Measurements from ENCODE around the gene LDLRAP1.
A peak's percentile ranks its signal among the peaks of the same experiment; 100 is the strongest.

The LDLRAP1 gene

DNA sequence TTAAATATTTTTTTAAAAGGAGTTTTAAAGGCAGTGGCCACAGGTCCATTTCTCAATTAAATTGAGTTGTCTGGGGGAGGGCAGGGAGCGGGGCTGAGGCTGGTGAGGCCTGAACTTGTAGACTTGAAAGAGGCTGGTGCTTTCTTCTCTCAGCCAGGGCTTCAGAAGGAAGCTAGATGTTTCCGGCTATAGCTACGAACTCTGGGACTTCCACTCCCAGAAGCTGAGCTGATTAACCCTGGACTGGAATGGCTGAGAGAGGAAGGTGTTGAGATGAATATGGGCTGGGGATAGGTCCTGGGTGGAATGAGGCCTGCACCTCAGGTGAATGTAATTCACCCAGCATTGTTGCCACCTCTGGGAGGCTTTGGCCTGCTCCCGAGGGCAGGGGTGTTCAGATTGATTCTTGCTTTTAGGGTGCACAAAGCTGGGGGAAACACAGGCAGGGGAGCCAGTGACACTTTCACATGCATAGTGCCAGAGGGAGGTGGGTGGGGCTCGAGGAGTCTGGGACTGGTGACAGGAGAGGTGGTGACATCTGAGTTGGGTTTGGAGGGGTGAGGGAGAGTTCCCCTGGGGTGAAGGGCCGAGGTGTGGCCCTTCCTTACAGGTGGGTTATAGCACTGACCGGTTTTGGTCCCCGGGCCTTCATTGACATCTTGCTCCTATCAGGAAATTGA lies 18.2 kb downstream of the LDLRAP1 start:
- Histone ChIP-seq H3K27ac (ENCODE audit: low read length) (no peak overlapping the region), H3K36me3 (replicated peaks; ENCODE audit: low read depth, low read length) (no peaks in the 10 kb centered on the region), H2AFZ (ENCODE audit: low read depth, low read length) (no peak overlapping the region), H3K4me3 (ENCODE audit: low read length) (no peak overlapping the region), H4K20me1 (ENCODE audit: insufficient read depth, low read length) (no peaks in the 10 kb centered on the region), H3K9ac (ENCODE audit: low read length) (no peak overlapping the region), H3K4me1 (ENCODE audit: low read length) (peaks cover 14% of the 10 kb centered on the region), H3K4me2 (ENCODE audit: low read length) (no peak overlapping the region), H3K9me3 (ENCODE audit: insufficient read depth, low read length) (no peaks in the 10 kb centered on the region), H3K79me2 (ENCODE audit: low read length) (no peaks in the 10 kb centered on the region), H3K27me3 (ENCODE audit: low read depth, low read length) (no peaks in the 10 kb centered on the region)
- no peak for TF ChIP-seq CTCF (IDR thresholded peaks at IDR 0.05; ENCODE audit: low read depth, low read length)
- no peak for TF ChIP-seq EZH2phosphoT487 (IDR thresholded peaks at IDR 0.05; ENCODE audit: low read depth)

DNA sequence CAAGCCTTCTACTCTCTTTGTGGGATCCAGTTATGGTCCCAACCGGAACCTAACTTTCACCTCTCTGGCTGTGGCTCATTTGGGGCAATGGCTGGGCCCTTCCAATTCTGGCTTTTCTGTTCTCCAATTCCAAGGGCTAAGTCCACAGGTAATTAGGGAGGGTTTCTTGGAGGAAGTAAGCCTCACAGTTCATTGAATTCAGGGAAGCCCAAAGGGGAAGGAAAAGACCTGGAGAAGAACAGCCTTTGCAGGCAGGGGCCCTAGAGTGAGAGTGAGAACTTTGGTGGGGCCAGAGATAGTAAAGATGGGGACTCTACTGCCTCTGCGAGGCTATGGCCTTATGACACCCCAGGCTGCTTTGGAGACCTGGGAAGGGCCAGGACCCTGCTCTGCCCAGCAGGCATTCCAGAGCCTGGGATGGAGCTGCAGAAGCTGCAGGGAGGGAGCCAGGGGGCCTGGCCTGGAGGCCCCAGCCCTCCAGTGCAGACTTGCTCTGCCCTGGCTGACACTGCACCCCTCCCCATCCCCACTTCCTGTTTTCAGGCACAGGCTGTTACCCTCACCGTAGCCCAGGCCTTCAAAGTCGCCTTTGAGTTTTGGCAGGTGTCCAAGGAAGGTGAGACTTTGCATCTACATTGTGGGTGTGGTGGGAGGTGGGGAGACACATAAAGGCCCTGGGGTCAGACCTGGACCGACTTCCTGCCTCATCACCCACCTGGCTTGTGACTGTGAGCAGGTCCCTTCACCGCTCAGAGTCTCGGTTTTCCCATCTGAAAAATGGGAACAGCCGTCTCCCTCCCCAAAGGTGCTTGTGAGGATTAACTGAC lies 18.9 kb downstream of the LDLRAP1 start:
- H3K79me2 ChIP-seq (ENCODE audit: low read length): no peaks in the 10 kb centered on the region
- H3K27ac ChIP-seq (ENCODE audit: low read length): no peak overlapping the region
- H3K36me3 ChIP-seq (replicated peaks; ENCODE audit: low read depth, low read length): no peaks in the 10 kb centered on the region
- H3K9ac ChIP-seq (ENCODE audit: low read length): no peak overlapping the region
- no peaks in the 10 kb centered on the region for H3K9me3 ChIP-seq (ENCODE audit: insufficient read depth, low read length)
- no peaks in the 10 kb centered on the region for H3K27me3 ChIP-seq (ENCODE audit: low read depth, low read length)
- peaks cover 12% of the 10 kb centered on the region for H3K4me1 ChIP-seq (ENCODE audit: low read length)
- H3K4me3 ChIP-seq (ENCODE audit: low read length): no peak overlapping the region
- peak overlapping the region; percentile 29 for H3K4me2 ChIP-seq (ENCODE audit: low read length)
- H2AFZ ChIP-seq (ENCODE audit: low read depth, low read length): peak overlapping the region; percentile 81; the same call in 1 of the 2 replicates
- H4K20me1 ChIP-seq (ENCODE audit: insufficient read depth, low read length): no peaks in the 10 kb centered on the region
- no peak for TF ChIP-seq CTCF (IDR thresholded peaks at IDR 0.05; ENCODE audit: low read depth, low read length)
- no peak for TF ChIP-seq EZH2phosphoT487 (IDR thresholded peaks at IDR 0.05; ENCODE audit: low read depth)

- H3K27me3 ChIP-seq (ENCODE audit: low read depth, low read length): no peaks in the 10 kb centered on the region
- no peaks in the 10 kb centered on the region for H3K36me3 ChIP-seq (replicated peaks; ENCODE audit: low read depth, low read length)
- H3K9ac ChIP-seq (ENCODE audit: low read length): no peak overlapping the region
- no peak overlapping the region for H3K27ac ChIP-seq (ENCODE audit: low read length)
- no peak for TF ChIP-seq CTCF (IDR thresholded peaks at IDR 0.05; ENCODE audit: low read depth, low read length)
- no peak for TF ChIP-seq EZH2phosphoT487 (IDR thresholded peaks at IDR 0.05; ENCODE audit: low read depth)
- H3K4me1 ChIP-seq (ENCODE audit: low read length): peaks cover 12% of the 10 kb centered on the region
- no peaks in the 10 kb centered on the region for H3K9me3 ChIP-seq (ENCODE audit: insufficient read depth, low read length)
- H3K4me3 ChIP-seq (ENCODE audit: low read length): no peak overlapping the region
- H3K4me2 ChIP-seq (ENCODE audit: low read length): peak overlapping the region; percentile 29
- 0 out of 2 replicates have a peak overlapping the region, but pooled peaks have one; percentile 81 for H2AFZ ChIP-seq (ENCODE audit: low read depth, low read length)
- H3K79me2 ChIP-seq (ENCODE audit: low read length): no peaks in the 10 kb centered on the region
- H4K20me1 ChIP-seq (ENCODE audit: insufficient read depth, low read length): no peaks in the 10 kb centered on the region
Observed at GRCh38 chr1:25562928-25563283, 19.5 kb downstream of the LDLRAP1 start.

Measured in OCI-LY3 (cell line).